Transverse colon (tissue), 4 donors: ENCODE results near the gene IGF2BP2. TPM values are rescaled to one million over a fixed set of nuclear protein-coding genes. Genes with fewer than 3 reads are reported as not detected.
"Not testable (repeated sequence)": the region's sequence is repeated elsewhere in the genome, so short reads cannot be mapped to it uniquely, and the experiment has no call there.

Experiments
- DNase-seq: peaks from one replicate; pipeline ENCODE4 v3.0.0-alpha.2; 2019
- H3K27ac ChIP-seq, 4 donors: fragments of 200-600 bp; sonication (generic); 2 replicates each; pipeline ENCODE4 v1.5.1; 2016 to 2018; ENCODE audit warnings: inconsistent platforms in 4 of 4
- H3K27me3 ChIP-seq: fragments of 200-600 bp; sonication (generic); 2 replicates; pipeline ENCODE4 v1.5.1; 2017; ENCODE audit warnings: inconsistent platforms
- H3K36me3 ChIP-seq, 4 donors: fragments of 200-600 bp; sonication (generic); 2 replicates each; pipeline ENCODE4 v1.5.1; 2017 to 2019; ENCODE audit warnings: inconsistent platforms in 4 of 4
- H3K4me1 ChIP-seq, 4 donors: fragments of 200-600 bp; sonication (generic); 2 replicates each; pipeline ENCODE4 v1.5.1; 2017 to 2020; ENCODE audit warnings: inconsistent platforms in 4 of 4
- H3K4me3 ChIP-seq, 4 donors: fragments of 200-600 bp; sonication (generic); 1 replicate in 1 of 4; 2 replicates in 3 of 4; pipeline versions ENCODE4 v1.5.1 to v1.6.1; 2017 to 2019; ENCODE audit warnings: inconsistent platforms in 4 of 4
- H3K9me3 ChIP-seq, 2 donors: fragments of 200-600 bp; sonication (generic); 2 replicates each; pipeline ENCODE4 v1.5.1; 2017 to 2019; ENCODE audit warnings: inconsistent platforms in 2 of 2
- CTCF ChIP-seq, 5 experiments: fragments of 200-600 bp in 3 of 5; fragments of 450-650 bp in 2 of 5; sonication (generic) in 3 of 5; IDR thresholded peaks; 1 replicate in 2 of 5; 2 replicates in 3 of 5; pipeline ENCODE4 v1.5.1; 2016 to 2017; ENCODE audit warnings: antibody characterized with exemption in 5 of 5, inconsistent platforms in 3 of 5, mild to moderate bottlenecking in 2 of 5, moderate library complexity in 1 of 5
- EP300 ChIP-seq: sonication (generic); formaldehyde crosslinking; IDR thresholded peaks from one replicate; pipeline ENCODE4 v1.6.1; 2017; ENCODE audit warnings: antibody characterized with exemption, low read depth
- POLR2A ChIP-seq: fragments of 450-650 bp; IDR thresholded peaks from one replicate; pipeline ENCODE4 v1.6.1; 2016; ENCODE audit warnings: antibody characterized with exemption, mild to moderate bottlenecking, moderate library complexity
- POLR2AphosphoS5 ChIP-seq, 3 donors: sonication (generic); formaldehyde crosslinking; IDR thresholded peaks; one replicate each; pipeline ENCODE4 v1.6.1; 2016; ENCODE audit warnings: antibody characterized with exemption in 3 of 3
- WGBS, 2 donors: methylation state at CpG; one replicate each; pipeline ENCODE4 v1.1.5; 2018; ENCODE audit warnings: low coverage in 1 of 2; 5-methylcytosine and 5-hydroxymethylcytosine counted together
- in situ Hi-C, 4 donors: fragments of 200-750 bp; cut with MboI; loops; one replicate each; pipeline versions ENCODE4 v1.15.0 to v1.15.1; 2017; ENCODE audit warnings: low sequenced_read_pairs in 3 of 4, low pct_ligation_motif_present in 1 of 4, low pct_unique_long_range_greater_than_20kb in 1 of 4
- intact Hi-C: fragments of 100-400 bp; cut with DNase I; formaldehyde crosslinking; loops from one replicate; pipeline ENCODE4 v1.15.1; 2023; ENCODE audit warnings: low total_unique reads
- total RNA-seq, 4 donors: library from RNA; depleted of rRNA; stranded (reverse); fragments of >200 nt; gene quantifications; one replicate each; pipeline ENCODE4 v1.1.0, GENCODE V29; 2016

IGF2BP2 gene
- total RNA-seq, 4 donors from 2014 or later: 51.3 to 179 (median 82.9) TPM

DNA sequence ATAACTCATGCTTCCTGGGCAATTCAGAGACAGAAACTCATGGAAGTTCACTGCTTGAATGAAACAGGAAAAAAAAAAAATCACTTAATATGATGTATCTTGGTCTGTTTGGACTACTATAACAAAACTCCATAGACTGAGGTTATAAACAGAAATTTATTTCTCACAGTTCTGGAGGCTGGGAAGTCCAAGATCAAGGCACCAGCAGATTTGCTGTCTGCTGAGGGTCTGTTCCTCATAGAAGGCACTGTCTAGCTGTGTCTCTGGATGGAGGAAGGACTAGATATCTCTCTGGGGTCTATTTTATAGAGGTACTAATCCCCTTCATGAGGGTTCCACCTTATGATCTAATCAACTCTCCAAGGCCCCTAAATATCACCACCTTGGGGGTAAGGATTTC lies 119.3 kb downstream of the IGF2BP2 start:
- intact Hi-C loops (no loop called here), in situ Hi-C loops (no loop called here)
- H3K4me3 ChIP-seq: no peak overlapping the region
- TF ChIP-seq POLR2AphosphoS5 (IDR thresholded peaks at IDR 0.05) (no peak), CTCF (IDR thresholded peaks at IDR 0.05) (no peak), EP300 (no peak), POLR2A (no peak)
- H3K36me3 ChIP-seq: no peaks in the 10 kb centered on the region
- peaks cover 0 to 28% (median 13%) of the 10 kb centered on the region in 4 donors for H3K4me1 ChIP-seq
- H3K27me3 ChIP-seq: no peaks in the 10 kb centered on the region
- no peak for DNase-seq
- no peak overlapping the region for H3K27ac ChIP-seq
- H3K9me3 ChIP-seq: no peaks in the 10 kb centered on the region

DNA sequence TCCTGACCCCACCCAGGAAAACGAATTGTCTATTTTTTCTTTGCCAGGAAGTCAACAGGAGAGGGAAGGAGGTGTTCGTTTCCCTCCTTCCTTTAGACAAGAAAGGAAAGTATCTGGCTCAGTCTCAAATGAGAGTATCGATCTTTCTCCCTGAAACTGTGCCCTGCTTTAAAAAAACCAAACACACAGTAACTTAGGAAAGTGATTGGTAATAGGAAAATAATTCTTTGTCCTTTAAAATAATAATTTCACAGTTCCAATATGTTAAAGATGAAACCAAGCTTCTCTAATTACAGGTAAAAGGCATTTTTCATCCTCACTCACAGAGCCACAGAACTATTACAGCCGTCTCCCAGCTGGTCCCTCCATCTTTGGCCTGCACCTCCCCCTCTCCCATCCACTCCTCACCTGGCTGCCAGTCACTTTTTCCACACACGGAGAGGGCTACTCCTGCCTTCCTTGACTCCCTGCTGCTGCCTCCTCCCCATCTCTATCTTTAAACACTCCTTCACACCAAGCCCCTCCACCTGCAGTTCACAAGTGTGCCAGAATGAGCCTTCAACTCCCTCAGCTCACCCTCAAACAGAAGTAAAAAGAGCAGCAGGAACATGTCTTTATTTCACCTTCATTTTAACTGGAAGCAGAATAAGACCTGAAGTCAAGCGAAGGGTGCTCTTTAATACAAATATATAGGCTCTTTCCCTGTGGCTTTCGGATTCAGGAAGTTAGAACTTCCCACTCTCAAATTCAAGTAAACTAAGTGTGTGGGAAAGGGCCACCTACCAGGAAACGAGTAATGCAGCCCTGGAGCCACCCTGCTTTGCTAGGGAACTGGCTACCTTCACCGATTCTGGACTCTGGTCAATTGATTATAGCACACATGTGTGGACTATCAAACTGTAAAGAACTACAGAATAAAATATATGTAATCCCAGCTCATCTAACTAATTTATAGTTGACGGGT lies 122.3 kb downstream of the IGF2BP2 start:
- 37 to 43% methylated on average over 8 to 10 of the region's 10 CpGs for WGBS, 2 donors
- intact Hi-C loops: no loop called here
- Histone ChIP-seq H3K4me1 (peaks cover 0 to 28% (median 16%) of the 10 kb centered on the region in 4 donors), H3K36me3 (no peaks in the 10 kb centered on the region), H3K27ac (peak overlapping the region in 3 of 4 donors; percentile 57 to 73 (median 68)), H3K4me3 (no peak overlapping the region), H3K27me3 (no peaks in the 10 kb centered on the region), H3K9me3 (no peaks in the 10 kb centered on the region)
- in situ Hi-C loops: no loop called here
- no peak for TF ChIP-seq POLR2A
- peak; percentile 36 for DNase-seq

DNA sequence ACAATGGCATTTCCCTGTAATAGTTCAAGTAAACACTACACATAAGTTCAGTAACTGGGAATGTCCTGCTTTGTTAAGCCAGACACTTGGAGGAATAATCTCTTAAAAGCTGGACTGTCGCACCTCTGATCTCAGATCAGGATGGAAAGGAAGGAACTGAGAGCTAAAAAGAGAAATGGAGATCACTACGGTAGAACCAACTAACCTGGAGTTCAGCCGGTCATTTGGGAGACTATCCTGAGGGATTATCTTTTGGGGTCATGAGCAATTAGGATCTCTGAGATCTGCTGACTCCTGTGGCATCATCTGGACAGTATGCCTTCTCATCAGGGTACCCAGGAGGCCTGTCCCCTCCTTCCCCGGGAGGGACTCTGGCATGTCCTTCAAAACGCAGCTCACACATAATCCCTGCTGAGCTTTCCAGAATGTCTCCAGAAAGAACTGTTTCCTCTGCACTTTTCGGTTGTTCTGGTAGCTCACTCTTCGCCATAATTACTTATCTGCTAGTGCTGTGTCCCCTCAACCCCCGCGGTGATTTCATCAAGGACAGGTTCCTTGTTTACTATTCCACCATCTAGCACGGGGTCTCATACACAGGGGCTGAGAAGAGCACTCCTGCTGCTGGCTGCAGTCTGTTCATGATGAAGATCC lies 123.1 kb downstream of the IGF2BP2 start:
- intact Hi-C loops: no loop called here
- Histone ChIP-seq H3K9me3 (no peaks in the 10 kb centered on the region), H3K4me3 (no peak overlapping the region), H3K27ac (peak overlapping the region in 2 of 4 donors; percentile 57 to 73), H3K4me1 (peaks cover 0 to 33% (median 17%) of the 10 kb centered on the region in 4 donors), H3K36me3 (no peaks in the 10 kb centered on the region), H3K27me3 (no peaks in the 10 kb centered on the region)
- no peak for TF ChIP-seq CTCF (IDR thresholded peaks at IDR 0.05)
- TF ChIP-seq EP300: no peak
- TF ChIP-seq POLR2AphosphoS5 (IDR thresholded peaks at IDR 0.05): no peak
- no peak for TF ChIP-seq POLR2A
- in situ Hi-C loops: no loop called here
- no peak for DNase-seq
- WGBS, 2 donors: 52 to 77% methylated on average over 3 to 10 of the region's 10 CpGs

DNA sequence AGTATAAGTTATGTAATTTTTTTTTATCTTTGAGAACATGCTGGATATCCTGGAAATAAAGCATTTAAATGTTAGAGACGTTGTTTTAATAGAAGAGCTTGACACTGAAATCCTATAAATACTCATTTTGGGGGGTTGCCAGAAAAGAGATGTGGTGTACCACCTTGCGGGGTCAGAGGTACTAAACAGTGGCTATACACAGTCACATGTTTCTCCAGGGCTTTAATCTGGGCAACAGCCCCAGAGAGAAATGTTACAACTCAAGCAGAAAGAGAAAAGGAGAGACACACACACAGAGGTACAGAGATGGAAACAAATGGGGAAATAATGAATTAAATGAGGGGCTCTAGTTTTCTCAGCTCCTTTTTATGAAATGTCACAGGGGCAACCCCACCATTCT lies 124.9 kb downstream of the IGF2BP2 start:
- in situ Hi-C loops (no loop called here), intact Hi-C loops (no loop called here)
- DNase-seq: no peak
- Histone ChIP-seq H3K36me3 (no peaks in the 10 kb centered on the region), H3K9me3 (no peaks in the 10 kb centered on the region), H3K4me1 (peaks cover 0 to 33% (median 17%) of the 10 kb centered on the region in 4 donors), H3K27me3 (no peaks in the 10 kb centered on the region), H3K27ac (no peak overlapping the region), H3K4me3 (no peak overlapping the region)
- WGBS, 2 donors: 64 to 65% methylated on average over 2 of the region's 2 CpGs
- TF ChIP-seq POLR2A (no peak), POLR2AphosphoS5 (IDR thresholded peaks at IDR 0.05) (no peak), EP300 (no peak), CTCF (IDR thresholded peaks at IDR 0.05) (no peak)

DNA sequence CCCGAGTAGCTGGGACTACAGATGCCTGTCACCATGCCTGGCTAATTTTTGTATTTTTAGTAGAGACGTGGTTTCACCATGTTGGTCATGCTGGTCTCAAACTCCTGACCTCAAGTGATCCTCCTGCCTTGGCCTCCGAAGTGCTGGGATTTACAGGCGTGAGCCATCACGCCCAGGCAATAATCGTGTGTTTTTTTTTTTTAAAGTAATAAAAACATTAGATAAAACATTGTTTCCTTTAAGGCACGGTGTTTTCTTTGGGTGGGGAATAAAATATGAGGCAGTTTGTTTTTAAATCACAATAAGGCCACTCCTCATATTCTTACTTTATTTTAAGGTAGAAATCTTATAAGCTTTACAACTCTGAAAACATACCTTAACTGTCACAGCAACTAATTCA lies 127.6 kb downstream of the IGF2BP2 start:
- DNase-seq, H3K36me3 ChIP-seq, intact Hi-C loops, H3K9me3 ChIP-seq, H3K27ac ChIP-seq, H3K27me3 ChIP-seq, in situ Hi-C loops, H3K4me3 ChIP-seq: not testable (repeated sequence)
- WGBS, 2 donors: 49 to 68% methylated on average over 6 to 7 of the region's 7 CpGs
- H3K4me1 ChIP-seq: peaks cover 0 to 29% (median 5%) of the 10 kb centered on the region in 4 donors
